GM12878 (cell line): ENCODE data around the gene PHF10. TPM values are rescaled to one million over a fixed set of nuclear protein-coding genes. Genes with fewer than 3 reads are reported as not detected.

Source experiments
- ATAC-seq: fragments of 200-7000 bp; cut with Tn5 transposase; 3 replicates; pipeline ENCODE4 v1.9.1; 2020; ENCODE audit warnings: mild to moderate bottlenecking, moderate library complexity
- BruUV-seq: library from RNA; stranded (reverse); fragments of 400-500 nt; replicated peaks from 2 replicates; lab custom pipeline; 2021; lab: Mats Ljungman, UMichigan
- CTCF ChIA-PET: fragments of 300-600 bp; sonication (Branson Sonifier 250); formaldehyde crosslinking; extraction: SDS; loops from one replicate; lab custom pipeline; 2021; ENCODE audit warnings: inconsistent platforms; lab: Yijun Ruan, JAX
- POLR2A ChIA-PET: fragments of 350-600 bp; formaldehyde crosslinking; extraction: SDS; loops from one replicate; lab custom pipeline; 2021; ENCODE audit warnings: inconsistent platforms; lab: Charles Lee
- RAD21 ChIA-PET: fragments of 300-600 bp; sonication (Branson Sonifier 250); formaldehyde crosslinking; loops from one replicate; lab custom pipeline; 2023; ENCODE audit warnings: antibody characterized with exemption; ENCODE audit not compliant: unreplicated experiment; lab: Charles Lee
- SMC1A ChIA-PET: fragments of 300-600 bp; sonication (Branson Sonifier 250); formaldehyde crosslinking; loops from one replicate; lab custom pipeline; 2023; ENCODE audit not compliant: unreplicated experiment, uncharacterized antibody; lab: Charles Lee
- DNase-seq: peaks from one replicate; pipeline ENCODE4 v3.0.0-alpha.2; 2011; ENCODE audit warnings: low read depth, low spot score
- FAIRE-seq: peaks from 3 replicates; lab custom pipeline; 2011; peaks lifted over from hg19 to GRCh38; lab: Jason Lieb, UNC
- H2AFZ ChIP-seq: 2 replicates; pipeline ENCODE4 v1.6.0; 2011; ENCODE audit warnings: low read depth, low read length, control low read depth; ENCODE audit not compliant: control insufficient read depth
- H3K27ac ChIP-seq: 2 replicates; pipeline ENCODE4 v1.5.1; 2011; ENCODE audit warnings: control low read depth; ENCODE audit not compliant: control insufficient read depth, insufficient read depth
- H3K27me3 ChIP-seq, 2 experiments: replicated peaks in 1 of 2; 2 replicates each; pipeline versions ENCODE4 v1.6.0 to v1.6.1; 2011; ENCODE audit warnings: low read length in 1 of 2; ENCODE audit not compliant: control insufficient read depth in 2 of 2, insufficient read depth in 2 of 2
- H3K36me3 ChIP-seq, 2 experiments: 2 replicates each; pipeline ENCODE4 v1.5.1; 2011; ENCODE audit warnings: low read length in 1 of 2; ENCODE audit not compliant: control insufficient read depth in 2 of 2, insufficient read depth in 2 of 2
- H3K4me1 ChIP-seq: 2 replicates; pipeline ENCODE4 v1.6.1; 2011; ENCODE audit warnings: mild to moderate bottlenecking, low read length, moderate library complexity, mixed read lengths; ENCODE audit not compliant: control insufficient read depth, insufficient read depth
- H3K4me2 ChIP-seq: 2 replicates; pipeline ENCODE4 v1.6.0; 2011; ENCODE audit warnings: control low read depth; ENCODE audit not compliant: control insufficient read depth, insufficient read depth
- H3K4me3 ChIP-seq: fragments of 200-600 bp; sonication (generic); 2 replicates; pipeline ENCODE4 v1.5.1; 2016
- H3K79me2 ChIP-seq: 2 replicates; pipeline ENCODE4 v1.6.0; 2011; ENCODE audit warnings: low read length; ENCODE audit not compliant: control insufficient read depth, insufficient read depth
- H3K9ac ChIP-seq: 2 replicates; pipeline ENCODE4 v1.8.0; 2011; ENCODE audit warnings: low read length, control low read depth, mixed read lengths; ENCODE audit not compliant: control insufficient read depth, insufficient read depth
- H3K9me3 ChIP-seq: replicated peaks from 3 replicates; pipeline ENCODE4 v1.5.1; 2011; ENCODE audit warnings: mild to moderate bottlenecking, low read length; ENCODE audit not compliant: control insufficient read depth, insufficient read depth
- H4K20me1 ChIP-seq: 2 replicates; pipeline ENCODE4 v1.6.0; 2011; ENCODE audit not compliant: control insufficient read depth, insufficient read depth
- BRCA1 ChIP-seq: IDR thresholded peaks from 2 replicates; pipeline ENCODE4 v1.6.1; 2011; ENCODE audit warnings: low read depth, low read length, improper control_type of control experiment
- CHD4 ChIP-seq: fragments of 200-600 bp; sonication (generic); IDR thresholded peaks from 2 replicates; pipeline ENCODE4 v1.6.1; 2016; ENCODE audit warnings: mild to moderate bottlenecking
- ESRRA ChIP-seq: IDR thresholded peaks from 2 replicates; pipeline ENCODE4 v1.6.1; 2012; ENCODE audit warnings: mild to moderate bottlenecking, low read length, improper control_type of control experiment
- HDGF ChIP-seq: fragments of 450-650 bp; IDR thresholded peaks from 2 replicates; pipeline ENCODE4 v1.6.1; 2016; ENCODE audit warnings: antibody characterized with exemption
- IRF4 ChIP-seq: IDR thresholded peaks from 2 replicates; pipeline ENCODE4 v1.6.1; 2011; ENCODE audit warnings: low read depth, low read length
- KAT2A ChIP-seq: conservative IDR thresholded peaks from 2 replicates; pipeline ENCODE4 v1.6.1; 2011; ENCODE audit warnings: low read depth, low read length; ENCODE audit not compliant: control insufficient read depth
- NR2C1 ChIP-seq: fragments of 450-650 bp; IDR thresholded peaks from 2 replicates; pipeline ENCODE4 v1.6.1; 2017; ENCODE audit warnings: antibody characterized with exemption, mild to moderate bottlenecking, moderate library complexity
- TCF12 ChIP-seq: IDR thresholded peaks from 2 replicates; pipeline ENCODE4 v1.6.1; 2011; ENCODE audit warnings: low read depth, mild to moderate bottlenecking, low read length
- WGBS: methylation state at CpG from one replicate; pipeline ENCODE4 v1.1.6; 2016; ENCODE audit warnings: low lambda C conversion rate; ENCODE audit not compliant: insufficient replicate concordance, insufficient coverage; ENCODE audit errors: missing lambda C conversion rate; 5-methylcytosine and 5-hydroxymethylcytosine counted together
- in situ Hi-C: fragments of 300-500 bp; cut with MboI; formaldehyde crosslinking; loops from 9 replicates; pipeline ENCODE4 v1.14.3; 2018; ENCODE audit warnings: mixed read lengths
- intact Hi-C: fragments of 100-400 bp; cut with micrococcal nuclease; formaldehyde crosslinking; loops from one replicate; pipeline ENCODE4 v1.14.2; 2022; ENCODE audit not compliant: unreplicated experiment
- polyA plus RNA-seq, 11 experiments: library from polyadenylated mRNA; depleted of rRNA in 4 of 11; unstranded in 6 of 11; stranded (reverse) in 5 of 11; fragments of >200 nt; fragmentation: Nextera tagmentation in 4 of 11; fragmentation: Illumina TruSeq in 1 of 11; extraction: Ambion mirVana in 4 of 11; extraction: Trizol in 1 of 11; gene quantifications; 1 replicate in 1 of 11; 2 replicates in 10 of 11; pipeline versions ENCODE4 v1.2.1 to v1.2.3, GENCODE V29; 2011 to 2016; ENCODE audit warnings: inconsistent platforms in 2 of 11, missing spikeins in 2 of 11, low read depth in 1 of 11
- total RNA-seq, 4 experiments: library from RNA; depleted of rRNA in 3 of 4; stranded (reverse); fragments of >200 nt in 3 of 4; fragmentation: Illumina TruSeq in 1 of 4; extraction: Trizol in 1 of 4; gene quantifications; 2 replicates each; pipeline versions ENCODE4 v1.2.1 to v1.2.3, GENCODE V29; 2013 to 2021
- TF ChIP-seq, protein P1 (sequence below): fragments of 450-650 bp; formaldehyde crosslinking; IDR thresholded peaks from 2 replicates; pipeline ENCODE4 v1.4.0; 2020; ENCODE audit warnings: mild to moderate bottlenecking, moderate library complexity
- TF ChIP-seq, protein P2 (sequence below): fragments of 450-650 bp; IDR thresholded peaks from 2 replicates; pipeline ENCODE4 v1.6.1; 2018; ENCODE audit warnings: mild to moderate bottlenecking, low read depth, moderate library complexity; ENCODE audit not compliant: partially characterized antibody
- TF ChIP-seq, protein P3 (sequence below): IDR thresholded peaks from 2 replicates; pipeline ENCODE4 v1.6.1; 2012; ENCODE audit warnings: improper control_type of control experiment, low read depth, low read length; ENCODE audit not compliant: insufficient replicate concordance

PHF10 gene
- total and polyA plus RNA-seq, 10 of the 15 experiments (the other 5 are each of a cell fraction or from before 2014, with no cell fraction given) = 3.8 to 35.6 (median 15.8) TPM

DNA sequence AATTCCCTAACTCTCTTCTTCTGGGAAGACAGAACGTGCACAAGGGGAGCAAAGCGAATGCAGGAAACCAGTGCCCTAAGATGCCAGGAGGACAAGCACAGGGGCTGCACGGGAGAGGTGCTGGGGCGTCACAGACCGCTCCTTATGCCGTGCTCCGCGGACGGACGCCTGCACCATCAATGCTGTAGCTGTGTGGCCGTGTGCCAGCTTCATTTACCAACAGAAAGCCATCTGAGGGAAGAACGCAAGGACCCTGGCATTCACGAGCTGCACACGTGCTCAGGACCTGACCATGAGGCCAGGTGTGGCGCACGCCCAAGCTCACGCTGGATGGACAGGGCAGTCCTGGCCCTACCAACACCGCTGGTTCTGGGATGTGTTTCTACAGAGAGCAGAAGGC lies 57.9 kb downstream of the PHF10 start:
- TF ChIP-seq BRCA1 (no peak), KAT2A (no peak), CHD4 (no peak), TCF12 (no peak), HDGF (no peak), NR2C1 (no peak), IRF4 (no peak), ESRRA (no peak)
- TF ChIP-seq, protein P1, sequence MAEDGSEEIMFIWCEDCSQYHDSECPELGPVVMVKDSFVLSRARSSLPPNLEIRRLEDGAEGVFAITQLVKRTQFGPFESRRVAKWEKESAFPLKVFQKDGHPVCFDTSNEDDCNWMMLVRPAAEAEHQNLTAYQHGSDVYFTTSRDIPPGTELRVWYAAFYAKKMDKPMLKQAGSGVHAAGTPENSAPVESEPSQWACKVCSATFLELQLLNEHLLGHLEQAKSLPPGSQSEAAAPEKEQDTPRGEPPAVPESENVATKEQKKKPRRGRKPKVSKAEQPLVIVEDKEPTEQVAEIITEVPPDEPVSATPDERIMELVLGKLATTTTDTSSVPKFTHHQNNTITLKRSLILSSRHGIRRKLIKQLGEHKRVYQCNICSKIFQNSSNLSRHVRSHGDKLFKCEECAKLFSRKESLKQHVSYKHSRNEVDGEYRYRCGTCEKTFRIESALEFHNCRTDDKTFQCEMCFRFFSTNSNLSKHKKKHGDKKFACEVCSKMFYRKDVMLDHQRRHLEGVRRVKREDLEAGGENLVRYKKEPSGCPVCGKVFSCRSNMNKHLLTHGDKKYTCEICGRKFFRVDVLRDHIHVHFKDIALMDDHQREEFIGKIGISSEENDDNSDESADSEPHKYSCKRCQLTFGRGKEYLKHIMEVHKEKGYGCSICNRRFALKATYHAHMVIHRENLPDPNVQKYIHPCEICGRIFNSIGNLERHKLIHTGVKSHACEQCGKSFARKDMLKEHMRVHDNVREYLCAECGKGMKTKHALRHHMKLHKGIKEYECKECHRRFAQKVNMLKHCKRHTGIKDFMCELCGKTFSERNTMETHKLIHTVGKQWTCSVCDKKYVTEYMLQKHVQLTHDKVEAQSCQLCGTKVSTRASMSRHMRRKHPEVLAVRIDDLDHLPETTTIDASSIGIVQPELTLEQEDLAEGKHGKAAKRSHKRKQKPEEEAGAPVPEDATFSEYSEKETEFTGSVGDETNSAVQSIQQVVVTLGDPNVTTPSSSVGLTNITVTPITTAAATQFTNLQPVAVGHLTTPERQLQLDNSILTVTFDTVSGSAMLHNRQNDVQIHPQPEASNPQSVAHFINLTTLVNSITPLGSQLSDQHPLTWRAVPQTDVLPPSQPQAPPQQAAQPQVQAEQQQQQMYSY (CRISPR knock-in tag) = no peak
- TF ChIP-seq, protein P2, sequence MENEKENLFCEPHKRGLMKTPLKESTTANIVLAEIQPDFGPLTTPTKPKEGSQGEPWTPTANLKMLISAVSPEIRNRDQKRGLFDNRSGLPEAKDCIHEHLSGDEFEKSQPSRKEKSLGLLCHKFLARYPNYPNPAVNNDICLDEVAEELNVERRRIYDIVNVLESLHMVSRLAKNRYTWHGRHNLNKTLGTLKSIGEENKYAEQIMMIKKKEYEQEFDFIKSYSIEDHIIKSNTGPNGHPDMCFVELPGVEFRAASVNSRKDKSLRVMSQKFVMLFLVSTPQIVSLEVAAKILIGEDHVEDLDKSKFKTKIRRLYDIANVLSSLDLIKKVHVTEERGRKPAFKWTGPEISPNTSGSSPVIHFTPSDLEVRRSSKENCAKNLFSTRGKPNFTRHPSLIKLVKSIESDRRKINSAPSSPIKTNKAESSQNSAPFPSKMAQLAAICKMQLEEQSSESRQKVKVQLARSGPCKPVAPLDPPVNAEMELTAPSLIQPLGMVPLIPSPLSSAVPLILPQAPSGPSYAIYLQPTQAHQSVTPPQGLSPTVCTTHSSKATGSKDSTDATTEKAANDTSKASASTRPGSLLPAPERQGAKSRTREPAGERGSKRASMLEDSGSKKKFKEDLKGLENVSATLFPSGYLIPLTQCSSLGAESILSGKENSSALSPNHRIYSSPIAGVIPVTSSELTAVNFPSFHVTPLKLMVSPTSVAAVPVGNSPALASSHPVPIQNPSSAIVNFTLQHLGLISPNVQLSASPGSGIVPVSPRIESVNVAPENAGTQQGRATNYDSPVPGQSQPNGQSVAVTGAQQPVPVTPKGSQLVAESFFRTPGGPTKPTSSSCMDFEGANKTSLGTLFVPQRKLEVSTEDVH = no peak
- TF ChIP-seq, protein P3, sequence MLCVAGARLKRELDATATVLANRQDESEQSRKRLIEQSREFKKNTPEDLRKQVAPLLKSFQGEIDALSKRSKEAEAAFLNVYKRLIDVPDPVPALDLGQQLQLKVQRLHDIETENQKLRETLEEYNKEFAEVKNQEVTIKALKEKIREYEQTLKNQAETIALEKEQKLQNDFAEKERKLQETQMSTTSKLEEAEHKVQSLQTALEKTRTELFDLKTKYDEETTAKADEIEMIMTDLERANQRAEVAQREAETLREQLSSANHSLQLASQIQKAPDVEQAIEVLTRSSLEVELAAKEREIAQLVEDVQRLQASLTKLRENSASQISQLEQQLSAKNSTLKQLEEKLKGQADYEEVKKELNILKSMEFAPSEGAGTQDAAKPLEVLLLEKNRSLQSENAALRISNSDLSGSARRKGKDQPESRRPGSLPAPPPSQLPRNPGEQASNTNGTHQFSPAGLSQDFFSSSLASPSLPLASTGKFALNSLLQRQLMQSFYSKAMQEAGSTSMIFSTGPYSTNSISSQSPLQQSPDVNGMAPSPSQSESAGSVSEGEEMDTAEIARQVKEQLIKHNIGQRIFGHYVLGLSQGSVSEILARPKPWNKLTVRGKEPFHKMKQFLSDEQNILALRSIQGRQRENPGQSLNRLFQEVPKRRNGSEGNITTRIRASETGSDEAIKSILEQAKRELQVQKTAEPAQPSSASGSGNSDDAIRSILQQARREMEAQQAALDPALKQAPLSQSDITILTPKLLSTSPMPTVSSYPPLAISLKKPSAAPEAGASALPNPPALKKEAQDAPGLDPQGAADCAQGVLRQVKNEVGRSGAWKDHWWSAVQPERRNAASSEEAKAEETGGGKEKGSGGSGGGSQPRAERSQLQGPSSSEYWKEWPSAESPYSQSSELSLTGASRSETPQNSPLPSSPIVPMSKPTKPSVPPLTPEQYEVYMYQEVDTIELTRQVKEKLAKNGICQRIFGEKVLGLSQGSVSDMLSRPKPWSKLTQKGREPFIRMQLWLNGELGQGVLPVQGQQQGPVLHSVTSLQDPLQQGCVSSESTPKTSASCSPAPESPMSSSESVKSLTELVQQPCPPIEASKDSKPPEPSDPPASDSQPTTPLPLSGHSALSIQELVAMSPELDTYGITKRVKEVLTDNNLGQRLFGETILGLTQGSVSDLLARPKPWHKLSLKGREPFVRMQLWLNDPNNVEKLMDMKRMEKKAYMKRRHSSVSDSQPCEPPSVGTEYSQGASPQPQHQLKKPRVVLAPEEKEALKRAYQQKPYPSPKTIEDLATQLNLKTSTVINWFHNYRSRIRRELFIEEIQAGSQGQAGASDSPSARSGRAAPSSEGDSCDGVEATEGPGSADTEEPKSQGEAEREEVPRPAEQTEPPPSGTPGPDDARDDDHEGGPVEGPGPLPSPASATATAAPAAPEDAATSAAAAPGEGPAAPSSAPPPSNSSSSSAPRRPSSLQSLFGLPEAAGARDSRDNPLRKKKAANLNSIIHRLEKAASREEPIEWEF = no peak
- ATAC-seq = no peak
- Histone ChIP-seq H2AFZ (no peak overlapping the region), H3K4me2 (no peak overlapping the region), H3K79me2 (no peaks in the 10 kb centered on the region), H3K36me3 (peaks cover 3 to 9% of the 10 kb centered on the region in 2 experiments), H3K27me3 (no peaks in the 10 kb centered on the region), H3K4me1 (no peaks in the 10 kb centered on the region), H4K20me1 (no peaks in the 10 kb centered on the region), H3K9me3 (no peaks in the 10 kb centered on the region), H3K4me3 (no peak overlapping the region), H3K9ac (no peak overlapping the region), H3K27ac (no peak overlapping the region)
- in situ Hi-C loops (no loop called here), intact Hi-C loops (no loop called here)
- POLR2A ChIA-PET = no interaction called here
- CTCF ChIA-PET = no interaction called here
- WGBS = 96% methylated on average over 18 of the region's 18 CpGs
- DNase-seq = no peak
- RAD21 ChIA-PET = no interaction called here
- SMC1A ChIA-PET = no interaction called here
- no peak for FAIRE-seq
- no TSS peak for BruUV-seq
